Immature natural killer cell (primary cell): Measurements from ENCODE around the gene ITGAX. TPM values are rescaled to one million over a fixed set of nuclear protein-coding genes. Genes with fewer than 3 reads are reported as not detected.

Experiments
- DNase-seq, 3 donors: peaks; one replicate each; pipeline ENCODE4 v3.0.0; 2022; ENCODE audit warnings: mixed read lengths in 1 of 3
- H3K27ac Mint-ChIP-seq, 6 donors: one replicate each; pipeline ENCODE4 v1.8.0; 2020; ENCODE audit warnings: mixed read lengths in 6 of 6, mild to moderate bottlenecking in 5 of 6, inconsistent platforms in 4 of 6, moderate library complexity in 3 of 6
- H3K27me3 Mint-ChIP-seq, 3 donors: one replicate each; pipeline ENCODE4 v1.8.0; 2020 to 2021; ENCODE audit warnings: low read depth in 3 of 3, mild to moderate bottlenecking in 3 of 3, mixed read lengths in 3 of 3, moderate library complexity in 3 of 3, inconsistent platforms in 1 of 3
- H3K36me3 Mint-ChIP-seq, 3 donors: one replicate each; pipeline ENCODE4 v1.8.0; 2020; ENCODE audit warnings: mixed read lengths in 3 of 3, inconsistent platforms in 2 of 3, mild to moderate bottlenecking in 2 of 3
- H3K4me1 Mint-ChIP-seq, 2 donors: one replicate each; pipeline ENCODE4 v1.8.0; 2020; ENCODE audit warnings: inconsistent platforms in 2 of 2, mild to moderate bottlenecking in 2 of 2, mixed read lengths in 2 of 2, moderate library complexity in 1 of 2
- H3K4me3 Mint-ChIP-seq, 5 donors: one replicate each; pipeline ENCODE4 v1.8.0; 2020; ENCODE audit warnings: mild to moderate bottlenecking in 5 of 5, mixed read lengths in 5 of 5, inconsistent platforms in 3 of 5, moderate library complexity in 3 of 5
- H3K9me3 Mint-ChIP-seq, 6 donors: one replicate each; pipeline ENCODE4 v1.8.0; 2020; ENCODE audit warnings: mild to moderate bottlenecking in 6 of 6, mixed read lengths in 6 of 6, inconsistent platforms in 4 of 6, moderate library complexity in 3 of 6
- polyA plus RNA-seq, 3 donors: library from polyadenylated mRNA; unstranded; fragments of 300-500 nt; fragmentation: Illumina TruSeq; gene quantifications; one replicate each; pipeline ENCODE4 v1.2.3, GENCODE V29; 2021

The ITGAX gene
- polyA plus RNA-seq, 3 donors from 2014 or later = 41.6 to 82.9 (median 47.9) TPM

DNA sequence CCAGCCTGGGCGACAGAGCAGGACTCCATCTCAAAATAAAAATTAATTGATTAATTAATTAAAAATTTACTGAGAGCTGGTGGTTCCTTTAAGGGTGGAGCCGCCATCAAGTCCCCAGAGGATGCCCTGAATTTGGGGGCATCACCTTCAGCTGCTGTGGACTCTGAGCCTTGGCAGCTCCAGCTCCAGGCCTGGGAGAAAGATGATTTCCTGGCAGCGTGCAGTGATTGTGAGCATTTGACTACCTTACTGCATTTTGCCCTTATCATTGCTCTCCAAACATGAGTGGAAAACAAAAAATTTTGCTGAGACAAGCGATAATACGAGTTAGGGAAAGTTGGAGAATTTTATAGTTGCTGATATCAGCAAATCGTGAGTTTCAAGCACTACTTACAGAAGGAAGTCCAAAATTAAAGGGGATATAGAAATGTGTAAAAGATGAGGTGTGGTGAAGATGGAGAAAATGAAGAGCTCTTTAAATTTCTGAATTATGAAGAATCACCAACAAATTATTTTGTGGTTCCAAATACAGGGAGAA is 35.6 kb downstream of the ITGAX start:
- Mint-ChIP-seq H3K27ac (no peak overlapping the region), H3K4me3 (peak overlapping the region in 1 of 5 donors; percentile 33)

DNA sequence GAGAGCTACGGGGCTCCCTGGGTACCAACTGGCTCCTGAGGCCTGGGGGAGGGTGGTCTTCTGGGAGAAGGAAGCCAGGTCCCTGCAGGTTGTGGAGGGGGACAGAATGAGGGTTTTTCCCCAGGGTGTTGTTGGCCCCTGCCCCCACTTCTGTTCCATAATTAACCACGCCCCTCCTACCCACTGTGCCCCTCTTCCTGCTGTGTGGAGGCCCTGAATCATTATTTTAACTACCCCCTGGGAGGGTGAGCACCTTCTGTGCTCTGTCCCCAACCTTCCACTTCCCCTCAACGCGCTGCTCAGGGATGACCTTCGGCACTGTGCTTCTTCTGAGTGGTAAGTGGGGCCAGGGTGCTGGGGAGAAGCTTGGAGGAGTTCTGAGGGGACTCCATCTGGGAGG is 38.1 kb downstream of the ITGAX start, which contains the start of gene ITGAD:
ITGAD (plus strand) TSS at position 280 of the 400 bp plus-strand sequence; CDS start at position 306, 26 bp downstream.
- Mint-ChIP-seq H3K4me1 (peaks cover 13 to 14% of the 10 kb centered on the region in 2 donors), H3K4me3 (peak within 1 kb of the TSS in 1 of 5 donors; percentile 6), H3K9me3 (no peaks in the 10 kb centered on the region), H3K27ac (no peak within 1 kb of the TSS), H3K27me3 (peaks cover 2 to 5% (median 3%) of the 10 kb centered on the region in 3 donors), H3K36me3 (peaks cover 0 to 7% (median 0%) of the 10 kb centered on the region in 3 donors)
- no peak for DNase-seq

More for the DNA sequence above, 35.6 kb downstream of the ITGAX start:
- Mint-ChIP-seq H3K36me3 (peaks cover 0 to 7% (median 0%) of the 10 kb centered on the region in 3 donors), H3K9me3 (no peaks in the 10 kb centered on the region), H3K4me1 (peaks cover 13 to 23% of the 10 kb centered on the region in 2 donors), H3K27me3 (peaks cover 1 to 4% (median 2%) of the 10 kb centered on the region in 3 donors)
- no peak for DNase-seq

DNA sequence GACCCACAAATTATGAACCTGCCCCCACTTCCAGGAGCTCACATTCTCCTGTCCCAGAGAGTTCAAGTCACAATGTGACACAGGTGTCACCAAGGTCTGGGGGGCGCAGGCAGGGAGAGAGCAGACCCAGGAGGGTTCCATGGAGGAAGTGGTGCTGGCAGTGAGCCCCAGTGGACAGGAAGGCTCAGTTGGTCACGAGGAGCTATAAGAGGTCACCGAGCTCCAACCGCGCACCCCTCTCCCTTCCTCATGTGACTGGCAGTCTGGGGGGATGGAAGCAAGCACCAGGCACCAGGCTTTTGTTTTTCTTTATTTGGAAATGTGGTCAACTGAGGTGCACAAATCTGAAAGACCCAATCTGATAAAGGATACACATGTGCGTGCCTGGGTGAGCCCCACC is 40.7 kb downstream of the ITGAX start:
- H3K27me3 Mint-ChIP-seq = peaks cover 7 to 18% (median 14%) of the 10 kb centered on the region in 3 donors
- H3K27ac Mint-ChIP-seq = no peak overlapping the region
- H3K9me3 Mint-ChIP-seq = peaks cover 0 to 9% (median under 1%) of the 10 kb centered on the region in 6 donors
- no peak for DNase-seq
- peaks cover 38% of the 10 kb centered on the region in 2 donors for H3K4me1 Mint-ChIP-seq
- H3K36me3 Mint-ChIP-seq = peaks cover 0 to 3% (median 3%) of the 10 kb centered on the region in 3 donors
- peak overlapping the region in 2 of 5 donors; percentile 24 to 39 for H3K4me3 Mint-ChIP-seq

DNA sequence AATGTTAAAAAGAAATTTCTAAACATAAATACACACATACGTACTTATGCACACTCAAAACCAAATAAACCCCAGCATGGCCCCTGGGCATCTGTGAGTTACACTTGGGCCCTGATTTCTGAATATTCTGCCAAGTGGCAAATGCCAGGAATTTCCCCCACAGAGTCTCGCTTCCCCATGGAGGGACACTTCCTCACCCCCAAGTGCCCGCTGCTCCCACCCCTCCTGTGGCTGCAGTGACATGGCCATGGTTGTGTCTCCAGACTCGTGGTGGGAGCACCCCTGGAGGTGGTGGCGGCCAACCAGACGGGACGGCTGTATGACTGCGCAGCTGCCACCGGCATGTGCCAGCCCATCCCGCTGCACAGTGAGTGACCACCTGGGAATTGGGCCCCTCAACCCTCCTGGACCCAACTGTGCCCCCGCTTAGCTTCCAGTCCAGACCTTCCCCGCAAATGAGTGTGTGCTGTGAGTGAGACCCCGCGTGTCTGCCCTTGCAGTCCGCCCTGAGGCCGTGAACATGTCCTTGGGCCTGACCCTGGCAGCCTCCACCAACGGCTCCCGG is 42.2 kb downstream of the ITGAX start:
- peak overlapping the region in 2 of 5 donors; percentile 13 to 24 for H3K4me3 Mint-ChIP-seq

DNA sequence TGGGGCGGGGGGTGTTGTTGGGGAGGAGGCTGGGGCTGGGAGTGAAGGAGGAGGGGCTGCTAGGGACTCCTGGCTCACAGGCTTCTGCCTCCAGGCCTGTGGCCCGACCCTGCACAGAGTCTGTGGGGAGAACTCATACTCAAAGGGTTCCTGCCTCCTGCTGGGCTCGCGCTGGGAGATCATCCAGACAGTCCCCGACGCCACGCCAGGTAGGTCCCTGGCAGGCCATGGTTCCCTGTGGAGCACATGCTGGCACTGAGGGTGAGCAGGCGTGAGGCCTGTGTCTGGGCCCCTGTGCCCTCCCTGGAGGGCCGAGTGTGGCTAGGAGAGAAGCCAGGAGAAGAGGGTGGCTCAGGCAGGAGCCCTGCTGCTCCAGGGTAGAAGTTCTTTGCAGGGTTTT is 42.7 kb downstream of the ITGAX start:
- no peak for DNase-seq
- peaks cover 7 to 16% (median 14%) of the 10 kb centered on the region in 3 donors for H3K27me3 Mint-ChIP-seq
- H3K36me3 Mint-ChIP-seq = peaks cover 0 to 3% (median 0%) of the 10 kb centered on the region in 3 donors
- peak overlapping the region in 4 of 5 donors; percentile 18 to 68 (median 46) for H3K4me3 Mint-ChIP-seq
- peaks cover 0 to 9% (median under 1%) of the 10 kb centered on the region in 6 donors for H3K9me3 Mint-ChIP-seq
- H3K4me1 Mint-ChIP-seq = peaks cover 56 to 58% of the 10 kb centered on the region in 2 donors
- H3K27ac Mint-ChIP-seq = no peak overlapping the region

More for the DNA sequence above, 42.2 kb downstream of the ITGAX start:
- Mint-ChIP-seq H3K9me3 (peaks cover 0 to 9% (median under 1%) of the 10 kb centered on the region in 6 donors), H3K36me3 (peaks cover 0 to 3% (median 0%) of the 10 kb centered on the region in 3 donors), H3K27ac (no peak overlapping the region), H3K4me1 (peaks cover 50 to 53% of the 10 kb centered on the region in 2 donors), H3K27me3 (peaks cover 7 to 16% (median 14%) of the 10 kb centered on the region in 3 donors)
- DNase-seq = no peak

DNA sequence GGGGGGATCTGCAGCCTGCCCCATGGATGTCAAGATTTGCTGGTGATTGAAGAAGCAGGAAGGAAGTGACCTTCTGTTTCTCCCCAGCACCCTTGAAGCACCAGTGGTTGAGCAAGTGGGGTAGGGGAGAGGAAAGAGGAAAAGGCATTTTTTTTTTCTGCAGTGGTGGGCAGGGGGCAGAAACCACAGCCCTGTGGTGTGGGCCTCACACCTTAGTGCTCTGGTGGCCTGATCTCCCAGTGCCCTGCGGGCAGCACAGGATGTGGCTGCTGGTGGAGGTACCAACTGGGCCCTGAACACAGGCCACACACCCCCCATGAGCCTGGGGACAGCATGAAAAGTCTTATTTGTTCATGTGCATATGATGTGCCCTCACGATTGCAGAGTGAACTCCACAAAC is 45.2 kb downstream of the ITGAX start:
- DNase-seq = peak; percentile 87 to 88 (median 88)

DNA sequence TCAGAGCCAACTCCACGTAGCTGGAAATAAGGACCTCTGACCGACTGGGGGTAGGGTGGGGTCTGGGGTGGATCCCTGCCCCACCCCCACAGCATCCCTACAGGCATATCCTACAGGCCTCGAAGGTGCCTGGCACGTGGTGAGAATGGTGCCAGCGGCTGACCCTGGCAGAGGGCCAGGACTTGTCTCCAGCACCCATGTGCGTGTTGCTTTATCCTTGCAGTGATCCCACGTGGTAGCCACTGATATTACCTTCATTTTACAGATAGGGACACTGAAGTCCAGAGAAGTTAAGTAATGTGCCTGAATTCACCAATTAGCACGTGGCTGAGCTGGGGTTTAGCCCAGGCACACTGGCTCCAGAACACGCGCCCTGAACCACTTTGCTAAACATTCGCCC is 46.5 kb downstream of the ITGAX start:
- peaks cover 7 to 16% (median 14%) of the 10 kb centered on the region in 3 donors for H3K27me3 Mint-ChIP-seq
- peaks cover 56% of the 10 kb centered on the region in 2 donors for H3K4me1 Mint-ChIP-seq
- H3K27ac Mint-ChIP-seq = peak overlapping the region in 3 of 6 donors; percentile 22 to 45 (median 43)
- peaks cover 0 to 9% (median under 1%) of the 10 kb centered on the region in 6 donors for H3K9me3 Mint-ChIP-seq
- peaks cover 0 to 3% (median 0%) of the 10 kb centered on the region in 3 donors for H3K36me3 Mint-ChIP-seq
- peak in 1 of 3 donors; percentile 16 for DNase-seq
- no peak overlapping the region for H3K4me3 Mint-ChIP-seq

More for the DNA sequence above, 45.2 kb downstream of the ITGAX start:
- Mint-ChIP-seq H3K9me3 (peaks cover 0 to 9% (median under 1%) of the 10 kb centered on the region in 6 donors), H3K4me1 (peaks cover 62 to 65% of the 10 kb centered on the region in 2 donors), H3K4me3 (peak overlapping the region; percentile 65 to 90 (median 84)), H3K27ac (peak overlapping the region; percentile 26 to 93 (median 84)), H3K36me3 (peaks cover 0 to 3% (median 0%) of the 10 kb centered on the region in 3 donors), H3K27me3 (peaks cover 7 to 17% (median 16%) of the 10 kb centered on the region in 3 donors)

DNA sequence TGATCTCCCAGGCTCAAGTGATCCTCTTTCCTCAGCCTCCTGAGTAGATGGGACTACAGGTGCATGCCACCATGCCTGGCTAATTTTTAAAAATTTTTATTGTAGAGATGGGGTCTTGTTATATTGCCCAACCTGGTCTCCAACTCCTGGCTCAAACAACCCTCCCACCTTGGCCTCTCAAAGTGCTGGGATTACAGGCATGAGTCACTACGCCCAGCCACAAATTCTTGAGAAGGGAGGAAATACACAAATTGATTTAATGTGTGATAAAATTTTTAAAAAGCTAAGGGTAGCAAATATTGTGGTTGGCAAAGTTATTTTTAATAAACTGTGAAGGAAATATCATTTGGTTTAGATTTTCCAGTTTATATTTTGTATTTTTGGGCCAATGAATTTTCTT is 47.7 kb downstream of the ITGAX start:
- Mint-ChIP-seq H3K4me1 (peaks cover 52 to 55% of the 10 kb centered on the region in 2 donors), H3K27me3 (peaks cover 7 to 16% (median 13%) of the 10 kb centered on the region in 3 donors), H3K27ac (peak overlapping the region in 3 of 6 donors; percentile 55 to 62 (median 60)), H3K4me3 (peak overlapping the region in 4 of 5 donors; percentile 9 to 23 (median 20)), H3K9me3 (peaks cover 0 to 9% (median under 1%) of the 10 kb centered on the region in 6 donors), H3K36me3 (peaks cover 0 to 3% (median 0%) of the 10 kb centered on the region in 3 donors)
- DNase-seq = no peak

DNA sequence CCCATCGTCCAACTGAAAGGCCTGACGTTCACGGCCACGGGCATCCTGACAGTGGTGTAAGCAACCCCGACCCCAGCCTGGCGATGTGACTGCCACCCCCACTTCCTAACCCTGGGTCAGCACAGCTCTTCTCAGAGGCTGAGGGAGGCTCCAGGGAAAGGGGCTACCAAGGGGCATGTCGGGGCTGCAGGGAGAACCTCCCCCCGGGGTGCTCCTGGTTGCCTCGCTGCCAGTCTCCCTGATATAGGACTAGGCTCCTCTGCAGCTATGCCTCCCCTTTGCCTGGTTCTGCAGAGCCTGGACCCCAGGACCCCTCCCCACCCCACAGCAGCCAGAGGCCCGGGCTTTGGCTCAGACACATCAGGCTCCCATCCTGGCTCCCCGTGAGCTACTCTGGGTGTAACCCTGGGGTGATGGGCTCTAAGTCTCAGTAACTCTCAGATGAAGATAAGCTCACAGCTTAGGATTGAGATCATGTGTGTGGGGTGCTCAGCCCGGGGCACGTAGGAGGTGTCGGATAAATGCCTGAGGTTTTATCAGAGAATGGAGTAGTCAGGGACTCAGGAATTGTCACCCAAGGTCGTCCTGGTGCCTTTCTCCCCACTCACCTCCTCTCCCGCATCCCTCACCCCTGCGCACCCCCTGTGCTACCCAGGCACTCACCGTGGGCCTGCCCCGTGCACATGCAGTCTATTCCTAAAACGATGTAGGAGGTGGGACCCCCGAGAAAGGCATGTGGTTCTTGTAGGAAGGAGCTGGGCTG is 48.8 kb downstream of the ITGAX start:
- peak overlapping the region in 1 of 5 donors; percentile 25 for H3K4me3 Mint-ChIP-seq
- DNase-seq = no peak
- no peak overlapping the region for H3K27ac Mint-ChIP-seq
- H3K27me3 Mint-ChIP-seq = peaks cover 10 to 13% (median 12%) of the 10 kb centered on the region in 3 donors
- peaks cover 0 to 3% (median 0%) of the 10 kb centered on the region in 3 donors for H3K36me3 Mint-ChIP-seq
- peaks cover 0 to 9% (median under 1%) of the 10 kb centered on the region in 6 donors for H3K9me3 Mint-ChIP-seq
- H3K4me1 Mint-ChIP-seq = peaks cover 42 to 51% of the 10 kb centered on the region in 2 donors

DNA sequence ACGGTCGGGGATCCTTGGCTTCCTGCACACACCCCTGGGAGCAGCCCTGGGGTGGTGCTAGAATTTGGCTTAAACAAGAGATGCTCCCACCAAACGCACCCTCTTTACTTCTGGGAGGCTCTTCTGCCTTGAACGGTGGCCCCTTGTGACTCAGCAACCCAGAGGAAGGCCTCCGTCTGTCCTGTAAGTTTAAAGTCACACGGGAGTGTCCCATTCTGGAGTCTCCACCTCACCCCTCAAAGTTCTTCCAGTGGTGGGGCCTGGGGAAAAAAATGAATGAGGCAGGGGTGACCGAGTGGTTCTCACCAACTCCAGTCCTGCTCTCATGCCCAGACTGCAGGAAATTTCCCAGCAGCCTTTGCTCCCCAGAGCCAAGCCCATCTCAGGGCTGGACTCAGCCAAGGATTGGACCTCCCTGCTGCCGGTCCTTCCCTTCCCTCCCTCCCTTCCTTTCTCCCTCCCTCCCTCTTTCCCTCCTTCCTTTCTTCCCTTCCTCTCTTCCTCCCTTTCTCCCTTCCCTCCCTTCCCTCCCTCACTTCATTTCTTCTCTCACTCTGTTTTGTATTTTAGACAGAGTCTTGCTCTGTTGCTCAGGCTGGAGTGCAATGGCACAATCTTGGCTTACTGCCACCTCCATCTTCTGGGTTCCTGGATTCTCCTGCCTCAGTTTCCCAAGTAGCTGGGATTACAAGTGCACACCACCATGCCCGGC is 49.5 kb downstream of the ITGAX start:
- H3K9me3 Mint-ChIP-seq = peaks cover 0 to 7% (median under 1%) of the 10 kb centered on the region in 6 donors
- peak overlapping the region in 1 of 6 donors; percentile 45 for H3K27ac Mint-ChIP-seq
- H3K4me1 Mint-ChIP-seq = peaks cover 35 to 44% of the 10 kb centered on the region in 2 donors
- DNase-seq = no peak
- H3K27me3 Mint-ChIP-seq = peaks cover 8 to 11% (median 10%) of the 10 kb centered on the region in 3 donors
- no peak overlapping the region for H3K4me3 Mint-ChIP-seq
- H3K36me3 Mint-ChIP-seq = peaks cover 0 to 3% (median 0%) of the 10 kb centered on the region in 3 donors

DNA sequence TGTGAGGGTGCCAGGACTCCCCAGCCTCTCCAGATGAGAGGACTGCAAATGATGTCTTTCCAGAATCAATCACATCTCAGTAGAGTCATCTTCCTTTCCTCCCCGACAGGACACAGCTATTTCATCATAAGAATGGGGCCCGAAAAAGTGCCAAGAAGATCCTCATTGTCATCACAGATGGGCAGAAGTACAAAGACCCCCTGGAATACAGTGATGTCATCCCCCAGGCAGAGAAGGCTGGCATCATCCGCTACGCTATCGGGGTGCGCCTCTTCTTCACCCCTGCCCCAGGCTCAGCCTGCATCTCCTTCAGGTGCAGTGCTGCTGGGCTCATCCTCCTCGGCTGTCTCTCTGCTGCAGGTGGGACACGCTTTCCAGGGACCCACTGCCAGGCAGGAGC is 52.4 kb downstream of the ITGAX start:
- no peak overlapping the region for H3K4me3 Mint-ChIP-seq
- no peaks in the 10 kb centered on the region for H3K9me3 Mint-ChIP-seq
- peaks cover 0 to 8% (median 8%) of the 10 kb centered on the region in 3 donors for H3K27me3 Mint-ChIP-seq
- peaks cover 7 to 17% of the 10 kb centered on the region in 2 donors for H3K4me1 Mint-ChIP-seq
- no peaks in the 10 kb centered on the region for H3K36me3 Mint-ChIP-seq
- H3K27ac Mint-ChIP-seq = peak overlapping the region in 1 of 6 donors; percentile 61
- DNase-seq = no peak

DNA sequence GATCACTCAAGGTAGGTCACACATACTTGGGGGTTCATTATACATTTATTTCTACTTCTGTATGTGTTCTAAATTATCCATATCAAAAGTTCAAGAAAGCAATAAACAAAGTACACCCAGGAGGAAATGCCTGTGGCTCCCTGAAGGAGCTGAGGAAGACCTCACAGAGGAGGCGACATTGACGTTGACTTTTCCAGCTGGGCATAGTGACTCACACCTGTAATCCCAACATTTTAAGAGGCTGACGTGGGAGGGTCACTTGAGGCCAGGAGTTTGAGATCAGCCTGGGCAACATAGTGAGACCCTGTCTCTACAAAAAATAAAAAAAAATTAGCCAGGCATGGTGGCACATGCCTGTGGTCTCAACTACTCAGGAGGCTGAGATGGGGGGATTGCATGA is 54.5 kb downstream of the ITGAX start:
- H3K9me3 Mint-ChIP-seq = no peaks in the 10 kb centered on the region
- no peak overlapping the region for H3K27ac Mint-ChIP-seq
- no peaks in the 10 kb centered on the region for H3K36me3 Mint-ChIP-seq
- peaks cover 0 to 8% (median 5%) of the 10 kb centered on the region in 3 donors for H3K27me3 Mint-ChIP-seq
- H3K4me3 Mint-ChIP-seq = no peak overlapping the region
- no peak for DNase-seq
- H3K4me1 Mint-ChIP-seq = peaks cover 15 to 19% of the 10 kb centered on the region in 2 donors

DNA sequence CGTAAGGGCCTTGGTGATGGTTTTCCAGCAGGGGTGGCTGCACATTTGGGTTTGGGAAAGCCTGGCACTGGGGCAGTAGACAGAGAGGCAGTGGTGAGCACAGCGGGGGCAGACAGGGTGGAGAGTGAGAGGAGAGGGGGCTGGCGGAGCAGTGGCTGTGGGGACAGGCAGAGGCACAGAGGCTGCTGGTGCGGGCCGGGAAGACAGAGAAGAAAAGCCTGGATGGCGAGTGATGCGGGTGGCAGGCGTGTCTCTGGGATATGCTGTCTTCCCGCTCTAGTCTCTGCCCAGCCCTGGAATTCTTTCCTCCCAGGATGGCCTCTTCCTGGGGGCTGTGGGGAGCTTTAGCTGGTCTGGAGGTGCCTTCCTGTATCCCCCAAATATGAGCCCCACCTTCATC is 55.1 kb downstream of the ITGAX start:
- peak overlapping the region in 1 of 6 donors; percentile 26 for H3K27ac Mint-ChIP-seq
- DNase-seq = no peak
- H3K4me1 Mint-ChIP-seq = peaks cover 21 to 26% of the 10 kb centered on the region in 2 donors
- no peak overlapping the region for H3K4me3 Mint-ChIP-seq
- H3K36me3 Mint-ChIP-seq = no peaks in the 10 kb centered on the region
- H3K27me3 Mint-ChIP-seq = peaks cover 0 to 12% (median 5%) of the 10 kb centered on the region in 3 donors
- no peaks in the 10 kb centered on the region for H3K9me3 Mint-ChIP-seq
